Endodermal cell (in vitro differentiated cells): ENCODE measurements around the gene ROBO1. TPM values are rescaled to one million over a fixed set of nuclear protein-coding genes. Genes with fewer than 3 reads are reported as not detected.

Experiments
- DNase-seq: peaks from one replicate; pipeline ENCODE4 v3.0.0-alpha.2; 2017
- H3K27ac ChIP-seq: 2 replicates; pipeline ENCODE4 v1.5.1; 2013; ENCODE audit warnings: mild to moderate bottlenecking, low read depth, low read length, moderate library complexity
- H3K27me3 ChIP-seq: 2 replicates; pipeline ENCODE4 v1.6.1; 2013; ENCODE audit warnings: mild to moderate bottlenecking, low read length, moderate library complexity; ENCODE audit not compliant: insufficient read depth, control insufficient read depth, poor library complexity, severe bottlenecking
- H3K36me3 ChIP-seq: 2 replicates; pipeline ENCODE4 v1.7.0; 2013; ENCODE audit warnings: mild to moderate bottlenecking, low read length, moderate library complexity; ENCODE audit not compliant: control insufficient read depth, insufficient read depth
- H3K4me1 ChIP-seq: one replicate; pipeline ENCODE4 v1.7.0; 2013; ENCODE audit warnings: low read length; ENCODE audit not compliant: control insufficient read depth, insufficient read depth
- H3K4me3 ChIP-seq: 2 replicates; pipeline ENCODE4 v1.5.1; 2013; ENCODE audit warnings: mild to moderate bottlenecking, low read length, moderate library complexity
- H3K9ac ChIP-seq: 2 replicates; pipeline ENCODE4 v1.6.1; 2013; ENCODE audit warnings: mild to moderate bottlenecking, low read length, moderate library complexity; ENCODE audit not compliant: poor library complexity, severe bottlenecking; ENCODE audit errors: extremely low read depth
- H3K9me3 ChIP-seq: 2 replicates; pipeline ENCODE4 v1.6.1; 2013; ENCODE audit warnings: mild to moderate bottlenecking, low read length, moderate library complexity; ENCODE audit not compliant: control insufficient read depth
- H3K27ac Mint-ChIP-seq: 2 replicates; pipeline ENCODE4 v1.8.0; 2020; ENCODE audit warnings: mixed read lengths
- H3K27me3 Mint-ChIP-seq: 2 replicates; pipeline ENCODE4 v1.8.0; 2021; ENCODE audit warnings: mild to moderate bottlenecking, mixed read lengths; ENCODE audit not compliant: insufficient read depth
- H3K36me3 Mint-ChIP-seq: 2 replicates; pipeline ENCODE4 v1.8.0; 2020; ENCODE audit warnings: low read depth, mixed read lengths
- H3K4me1 Mint-ChIP-seq: 2 replicates; pipeline ENCODE4 v1.8.0; 2020; ENCODE audit warnings: mixed read lengths
- H3K4me3 Mint-ChIP-seq: 2 replicates; pipeline ENCODE4 v1.8.0; 2020; ENCODE audit warnings: mild to moderate bottlenecking, moderate library complexity, mixed read lengths
- H3K9me3 Mint-ChIP-seq: 2 replicates; pipeline ENCODE4 v1.8.0; 2020; ENCODE audit warnings: mild to moderate bottlenecking, mixed read lengths
- WGBS, 2 experiments: methylation state at CpG; one replicate each; pipeline versions ENCODE4 v1.1.5 to v1.1.7; 2013; ENCODE audit warnings: missing lambda C conversion rate in 2 of 2, mixed read lengths in 1 of 2; ENCODE audit not compliant: insufficient coverage in 1 of 2, insufficient read length in 1 of 2; 5-methylcytosine and 5-hydroxymethylcytosine counted together
- total RNA-seq, 2 donors: library from RNA; stranded (reverse); fragmentation: NEBNext Ultra II Directional in 1 of 2; extraction: Animal tissue kit (Norgen Biotek cat#: 25700) in 1 of 2; gene quantifications; 2 replicates in 1 of 2; 3 replicates in 1 of 2; pipeline ENCODE4 v1.2.1, GENCODE V29; 2021
- TF ChIP-seq, protein P1 (sequence below): fragments of 200-600 bp; sonication (generic); conservative IDR thresholded peaks from 2 replicates; pipeline ENCODE4 v1.5.0; 2021; ENCODE audit warnings: antibody characterized with exemption, mild to moderate bottlenecking

The ROBO1 gene
- total RNA-seq, 2 donors from 2014 or later: 74.8 to 75.9 TPM

- Mint-ChIP-seq H3K27ac (no peak overlapping the region), H3K4me1 (peaks cover 11% of the 10 kb centered on the region), H3K9me3 (no peaks in the 10 kb centered on the region), H3K4me3 (no peak overlapping the region), H3K27me3 (no peaks in the 10 kb centered on the region), H3K36me3 (no peaks in the 10 kb centered on the region)
- Histone ChIP-seq H3K9me3 (no peaks in the 10 kb centered on the region), H3K27ac (no peak overlapping the region), H3K27me3 (no peaks in the 10 kb centered on the region), H3K9ac (no peak overlapping the region), H3K36me3 (no peaks in the 10 kb centered on the region), H3K4me1 (peaks cover 3% of the 10 kb centered on the region), H3K4me3 (no peak overlapping the region)
- 93% methylated on average over 2 of the region's 3 CpGs; no CpG with 5 or more reads in 1 of the 2 experiments for WGBS, 2 experiments
- TF ChIP-seq, protein P1, sequence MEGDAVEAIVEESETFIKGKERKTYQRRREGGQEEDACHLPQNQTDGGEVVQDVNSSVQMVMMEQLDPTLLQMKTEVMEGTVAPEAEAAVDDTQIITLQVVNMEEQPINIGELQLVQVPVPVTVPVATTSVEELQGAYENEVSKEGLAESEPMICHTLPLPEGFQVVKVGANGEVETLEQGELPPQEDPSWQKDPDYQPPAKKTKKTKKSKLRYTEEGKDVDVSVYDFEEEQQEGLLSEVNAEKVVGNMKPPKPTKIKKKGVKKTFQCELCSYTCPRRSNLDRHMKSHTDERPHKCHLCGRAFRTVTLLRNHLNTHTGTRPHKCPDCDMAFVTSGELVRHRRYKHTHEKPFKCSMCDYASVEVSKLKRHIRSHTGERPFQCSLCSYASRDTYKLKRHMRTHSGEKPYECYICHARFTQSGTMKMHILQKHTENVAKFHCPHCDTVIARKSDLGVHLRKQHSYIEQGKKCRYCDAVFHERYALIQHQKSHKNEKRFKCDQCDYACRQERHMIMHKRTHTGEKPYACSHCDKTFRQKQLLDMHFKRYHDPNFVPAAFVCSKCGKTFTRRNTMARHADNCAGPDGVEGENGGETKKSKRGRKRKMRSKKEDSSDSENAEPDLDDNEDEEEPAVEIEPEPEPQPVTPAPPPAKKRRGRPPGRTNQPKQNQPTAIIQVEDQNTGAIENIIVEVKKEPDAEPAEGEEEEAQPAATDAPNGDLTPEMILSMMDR: no peak
- no peak for DNase-seq
Observed at GRCh38 chr3:78847603-78848002, 920.2 kb downstream of the ROBO1 start.

- TF ChIP-seq, protein P1: no peak
- Histone ChIP-seq H3K27ac (no peak overlapping the region), H3K4me1 (peaks cover 3% of the 10 kb centered on the region), H3K4me3 (no peak overlapping the region), H3K36me3 (no peaks in the 10 kb centered on the region), H3K9ac (no peak overlapping the region), H3K9me3 (no peaks in the 10 kb centered on the region), H3K27me3 (no peaks in the 10 kb centered on the region)
- no peaks in the 10 kb centered on the region for H3K9me3 Mint-ChIP-seq
- H3K27ac Mint-ChIP-seq: no peak overlapping the region
- peaks cover 11% of the 10 kb centered on the region for H3K4me1 Mint-ChIP-seq
- no peaks in the 10 kb centered on the region for H3K27me3 Mint-ChIP-seq
- DNase-seq: no peak
- H3K36me3 Mint-ChIP-seq: no peaks in the 10 kb centered on the region
- WGBS, 2 experiments: 90 to 96% methylated on average over 4 of the region's 4 CpGs
- no peak overlapping the region for H3K4me3 Mint-ChIP-seq
Observed at GRCh38 chr3:78847203-78847602, 920.6 kb downstream of the ROBO1 start.

- Histone ChIP-seq H3K27me3 (no peaks in the 10 kb centered on the region), H3K9me3 (no peaks in the 10 kb centered on the region), H3K4me1 (peaks cover 3% of the 10 kb centered on the region), H3K4me3 (no peak overlapping the region), H3K27ac (no peak overlapping the region), H3K9ac (no peak overlapping the region), H3K36me3 (no peaks in the 10 kb centered on the region)
- WGBS, 2 experiments: 71 to 75% methylated on average over 1 to 3 of the region's 3 CpGs
- TF ChIP-seq, protein P1: no peak
- H3K4me3 Mint-ChIP-seq: no peak overlapping the region
- no peaks in the 10 kb centered on the region for H3K27me3 Mint-ChIP-seq
- no peak for DNase-seq
- H3K4me1 Mint-ChIP-seq: peaks cover 11% of the 10 kb centered on the region
- H3K27ac Mint-ChIP-seq: no peak overlapping the region
- H3K9me3 Mint-ChIP-seq: no peaks in the 10 kb centered on the region
- H3K36me3 Mint-ChIP-seq: no peaks in the 10 kb centered on the region
Observed at GRCh38 chr3:78846718-78847117, 921.1 kb downstream of the ROBO1 start.
